Hepatocyte (in vitro differentiated cells): ENCODE measurements around the gene RCVRN.

Source experiments
- CTCF ChIP-seq: fragments of 200-600 bp; sonication (generic); IDR thresholded peaks from 2 replicates; pipeline ENCODE4 v1.5.1; 2016; ENCODE audit warnings: antibody characterized with exemption, mild to moderate bottlenecking; ENCODE audit not compliant: poor library complexity
- EZH2 ChIP-seq: fragments of 200-600 bp; sonication (generic); IDR thresholded peaks from 2 replicates; pipeline ENCODE4 v1.6.1; 2016; ENCODE audit warnings: antibody characterized with exemption, mild to moderate bottlenecking, borderline replicate concordance

- no peak for TF ChIP-seq EZH2
- no peak for TF ChIP-seq CTCF
Observed at GRCh38 chr17:9895923-9896322, 9.1 kb downstream of the RCVRN start.
